KBM-7 (cell line): ENCODE results near the gene PLEKHG2.

Experiments
- DNase-seq: peaks from one replicate; pipeline ENCODE4 v3.0.0-alpha.2; 2015
- in situ Hi-C: fragments of 300-500 bp; cut with MboI; formaldehyde crosslinking; loops from 2 replicates; pipeline ENCODE4 v1.14.3; 2020; ENCODE audit warnings: low sequenced_read_pairs, low pct_unique_long_range_greater_than_20kb, mixed read lengths

The PLEKHG2 gene

DNA sequence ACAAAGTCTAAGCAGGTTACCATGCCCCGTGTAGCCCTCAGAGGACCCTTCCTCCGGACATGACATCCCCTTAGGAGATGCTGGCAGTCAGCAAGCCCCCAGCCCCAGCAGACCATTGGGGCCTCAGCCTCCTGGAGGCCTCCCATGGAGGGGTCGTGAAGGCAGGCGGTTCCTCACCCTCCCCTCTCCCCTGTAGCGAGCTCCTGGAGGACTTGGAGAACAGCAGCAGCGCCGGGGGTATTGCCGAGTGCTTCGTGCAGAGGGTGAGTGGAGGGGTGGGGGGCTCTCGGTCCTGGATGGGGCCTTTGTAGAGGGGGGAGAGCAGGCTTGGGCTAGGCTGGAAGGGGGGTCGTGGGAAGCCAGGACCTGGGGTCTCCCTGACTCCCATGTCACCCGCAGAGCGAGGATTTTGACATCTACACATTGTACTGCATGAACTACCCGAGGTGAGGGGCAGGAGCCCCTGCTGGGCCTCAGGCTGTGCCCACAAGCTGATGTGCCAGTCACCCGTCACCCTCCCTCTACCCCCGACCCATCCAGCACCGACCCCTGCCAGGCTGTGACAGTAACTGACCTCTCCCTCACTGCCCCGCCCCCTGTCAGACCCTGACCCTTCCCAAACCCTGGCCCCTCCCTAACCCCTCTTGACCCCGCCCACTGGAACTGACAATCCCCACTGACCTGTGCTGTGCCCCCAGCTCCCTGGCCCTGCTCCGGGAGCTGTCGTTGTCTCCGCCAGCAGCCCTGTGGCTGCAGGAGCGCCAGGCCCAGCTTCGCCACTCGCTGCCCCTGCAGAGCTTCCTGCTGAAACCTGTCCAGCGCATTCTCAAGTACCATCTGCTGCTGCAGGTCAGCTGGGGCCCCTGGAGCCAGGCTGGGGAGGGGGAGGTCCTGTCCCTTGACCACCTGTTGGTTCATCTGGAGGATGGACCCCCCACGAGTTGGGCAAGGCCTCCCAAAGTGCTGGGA is 4.0 kb downstream of the PLEKHG2 start:
- DNase-seq: no peak
- in situ Hi-C loops: no loop called here

DNA sequence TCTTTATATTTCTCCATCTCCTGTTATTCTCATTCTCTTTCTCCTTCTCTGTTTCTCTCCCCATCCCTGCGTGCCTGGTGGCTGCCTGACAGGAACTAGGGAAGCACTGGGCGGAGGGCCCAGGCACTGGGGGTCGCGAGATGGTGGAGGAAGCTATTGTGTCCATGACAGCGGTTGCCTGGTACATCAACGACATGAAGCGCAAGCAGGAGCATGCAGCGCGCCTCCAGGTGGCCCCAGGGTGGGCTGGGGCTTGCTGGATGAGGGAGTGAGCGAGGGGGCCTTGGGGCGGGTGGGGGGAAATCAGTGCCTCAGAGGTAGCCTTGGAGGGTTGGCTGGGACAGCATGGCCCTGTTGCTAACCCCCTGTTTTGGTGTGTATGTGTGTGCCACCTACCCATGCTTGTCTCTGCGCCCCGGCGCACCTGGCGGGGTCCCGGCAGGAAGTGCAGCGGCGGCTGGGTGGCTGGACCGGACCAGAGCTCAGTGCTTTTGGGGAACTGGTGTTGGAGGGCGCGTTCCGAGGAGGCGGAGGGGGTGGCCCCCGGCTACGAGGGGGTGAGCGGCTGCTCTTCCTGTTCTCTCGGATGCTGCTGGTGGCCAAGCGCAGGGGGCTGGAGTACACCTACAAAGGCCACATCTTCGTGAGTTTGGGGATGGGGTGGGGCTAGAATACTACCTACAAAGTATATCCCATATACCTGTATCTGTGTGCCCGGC is 5.2 kb downstream of the PLEKHG2 start:
- in situ Hi-C loops: no loop called here
- no peak for DNase-seq

DNA sequence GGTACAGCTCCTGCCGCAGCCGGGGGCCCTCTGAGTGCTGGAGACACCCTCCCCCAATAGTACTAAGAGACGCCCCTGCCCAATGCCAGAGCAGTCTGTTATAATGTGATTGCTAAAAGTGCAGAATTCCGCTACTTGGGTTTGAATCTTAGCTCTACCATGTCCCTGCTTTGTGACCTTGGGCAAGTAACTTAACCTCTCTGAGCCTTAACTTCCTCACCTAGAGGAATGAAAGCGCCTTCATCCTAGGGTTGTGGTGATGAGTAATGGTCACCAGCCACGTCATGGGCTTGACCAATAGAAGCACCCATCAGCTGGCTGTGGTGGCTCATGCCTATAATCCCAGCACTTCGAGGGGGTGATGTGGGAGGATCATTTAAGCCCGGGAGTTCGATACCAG is 6.5 kb downstream of the PLEKHG2 start:
- in situ Hi-C loops: no loop called here

DNA sequence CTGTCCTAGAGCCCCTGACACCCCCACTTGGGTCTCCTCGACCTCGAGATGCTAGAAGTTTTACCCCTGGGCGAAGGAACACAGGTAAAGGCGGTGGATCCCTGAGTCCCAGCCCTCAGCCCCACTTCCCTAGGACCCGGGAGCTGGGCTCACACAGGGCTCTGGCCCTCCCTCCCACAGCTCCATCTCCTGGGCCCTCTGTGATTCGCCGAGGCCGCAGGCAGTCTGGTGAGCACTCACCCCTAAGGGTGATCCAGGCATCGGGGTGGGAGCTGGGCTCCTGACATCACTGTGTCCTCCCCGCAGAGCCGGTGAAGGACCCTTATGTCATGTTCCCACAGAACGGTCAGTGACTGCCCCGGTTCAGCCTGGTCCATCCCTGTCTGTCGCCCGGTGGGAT is 8.3 kb downstream of the PLEKHG2 start:
- DNase-seq: no peak
- in situ Hi-C loops: no loop called here

More for the DNA sequence above, 6.5 kb downstream of the PLEKHG2 start:
- no peak for DNase-seq

DNA sequence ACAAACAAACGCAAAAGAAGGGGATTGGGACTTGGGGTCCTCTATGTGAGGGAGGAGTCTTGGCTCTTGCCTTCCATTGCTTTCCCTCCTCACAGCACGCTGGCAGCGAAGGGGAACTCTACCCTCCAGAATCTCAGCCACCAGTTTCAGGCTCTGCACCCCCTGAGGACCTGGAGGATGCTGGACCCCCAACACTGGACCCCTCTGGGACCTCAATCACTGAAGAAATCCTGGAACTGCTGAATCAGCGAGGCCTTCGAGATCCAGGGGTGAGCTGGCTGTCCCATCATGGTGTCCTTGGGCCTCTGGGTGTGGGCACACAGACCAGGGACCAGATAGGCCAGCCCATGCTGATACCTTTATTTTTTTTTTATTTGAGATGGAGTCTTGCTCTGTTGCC is 9.6 kb downstream of the PLEKHG2 start:
- in situ Hi-C loops: no loop called here
- no peak for DNase-seq

DNA sequence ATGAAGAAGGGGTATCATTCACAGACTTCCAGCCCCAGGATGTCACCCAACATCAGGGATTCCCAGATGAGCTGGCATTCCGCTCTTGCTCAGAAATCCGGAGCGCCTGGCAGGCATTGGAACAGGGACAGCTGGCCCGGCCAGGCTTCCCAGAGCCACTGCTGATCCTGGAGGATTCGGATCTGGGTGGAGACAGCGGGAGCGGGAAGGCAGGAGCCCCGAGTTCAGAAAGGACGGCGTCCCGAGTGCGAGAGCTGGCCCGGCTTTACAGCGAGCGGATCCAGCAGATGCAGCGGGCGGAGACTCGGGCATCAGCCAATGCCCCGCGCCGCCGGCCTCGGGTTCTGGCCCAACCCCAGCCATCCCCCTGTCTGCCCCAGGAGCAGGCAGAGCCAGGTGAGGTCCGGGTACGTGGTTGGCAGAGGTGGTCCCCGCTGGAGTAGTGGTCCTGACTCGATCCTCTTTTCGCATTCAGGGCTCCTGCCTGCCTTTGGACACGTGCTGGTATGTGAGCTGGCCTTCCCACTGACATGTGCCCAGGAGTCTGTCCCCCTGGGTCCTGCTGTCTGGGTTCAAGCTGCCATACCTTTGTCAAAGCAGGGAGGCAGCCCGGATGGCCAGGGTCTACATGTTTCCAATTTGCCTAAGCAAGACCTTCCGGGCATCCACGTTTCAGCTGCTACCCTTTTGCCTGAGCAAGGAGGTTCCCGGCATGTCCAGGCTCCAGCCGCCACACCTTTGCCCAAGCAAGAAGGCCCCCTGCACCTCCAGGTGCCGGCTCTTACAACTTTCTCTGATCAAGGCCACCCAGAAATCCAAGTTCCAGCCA is 11.0 kb downstream of the PLEKHG2 start:
- in situ Hi-C loops: no loop called here
- DNase-seq: no peak

DNA sequence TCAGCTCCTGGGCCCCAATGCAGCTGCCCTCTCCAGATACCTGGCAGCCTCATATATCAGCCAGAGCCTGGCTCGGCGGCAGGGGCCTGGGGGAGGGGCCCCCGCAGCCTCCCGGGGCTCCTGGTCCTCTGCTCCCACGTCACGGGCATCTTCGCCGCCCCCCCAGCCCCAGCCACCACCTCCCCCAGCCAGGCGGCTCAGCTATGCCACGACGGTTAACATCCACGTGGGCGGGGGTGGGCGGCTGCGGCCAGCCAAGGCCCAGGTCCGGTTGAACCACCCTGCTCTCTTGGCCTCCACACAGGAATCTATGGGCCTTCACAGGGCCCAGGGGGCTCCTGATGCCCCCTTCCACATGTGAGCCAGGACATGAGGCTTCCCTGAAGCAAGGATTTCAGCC is 12.5 kb downstream of the PLEKHG2 start:
- in situ Hi-C loops: no loop called here

DNA sequence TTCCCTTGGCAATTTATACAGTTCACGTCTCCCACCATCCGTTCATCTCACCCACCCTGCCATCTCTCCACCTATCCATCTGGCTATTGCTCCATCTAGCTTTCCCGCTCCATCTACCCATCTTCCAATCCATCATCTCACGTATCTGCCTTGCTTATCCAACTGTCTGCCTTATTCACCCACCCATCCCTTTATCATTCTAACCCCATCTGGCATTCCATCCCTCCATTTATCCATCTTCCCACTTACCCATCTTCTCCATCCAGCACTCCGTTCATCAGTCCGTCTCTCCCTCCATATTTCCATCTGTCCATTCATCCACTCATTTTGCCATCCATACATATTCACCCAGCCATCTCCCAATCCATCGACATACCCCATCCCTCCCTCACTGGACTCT is 13.3 kb downstream of the PLEKHG2 start:
- in situ Hi-C loops: no loop called here

More for the DNA sequence above, 12.5 kb downstream of the PLEKHG2 start:
- DNase-seq: no peak

DNA sequence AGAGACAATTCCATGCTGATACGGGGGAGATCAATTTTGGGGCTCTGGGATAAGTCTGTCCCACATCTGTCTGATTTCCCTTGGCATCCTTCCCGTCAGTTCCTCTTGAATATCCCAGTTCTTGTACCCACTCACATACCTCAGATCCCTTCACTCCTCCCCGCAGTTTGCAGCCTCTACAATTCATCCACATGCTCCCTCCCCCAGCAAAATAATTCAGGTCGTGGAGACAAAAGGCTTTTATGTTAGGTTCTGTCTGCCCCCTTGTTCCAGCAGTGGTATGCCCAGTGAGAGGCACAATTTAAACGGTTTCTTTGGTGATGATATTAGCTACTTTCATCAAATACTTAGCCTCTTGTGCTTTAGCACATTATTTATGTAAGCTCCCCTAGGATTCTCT is 13.7 kb downstream of the PLEKHG2 start:
- in situ Hi-C loops: no loop called here
- no peak for DNase-seq

More for the DNA sequence above, 13.3 kb downstream of the PLEKHG2 start:
- DNase-seq: no peak

DNA sequence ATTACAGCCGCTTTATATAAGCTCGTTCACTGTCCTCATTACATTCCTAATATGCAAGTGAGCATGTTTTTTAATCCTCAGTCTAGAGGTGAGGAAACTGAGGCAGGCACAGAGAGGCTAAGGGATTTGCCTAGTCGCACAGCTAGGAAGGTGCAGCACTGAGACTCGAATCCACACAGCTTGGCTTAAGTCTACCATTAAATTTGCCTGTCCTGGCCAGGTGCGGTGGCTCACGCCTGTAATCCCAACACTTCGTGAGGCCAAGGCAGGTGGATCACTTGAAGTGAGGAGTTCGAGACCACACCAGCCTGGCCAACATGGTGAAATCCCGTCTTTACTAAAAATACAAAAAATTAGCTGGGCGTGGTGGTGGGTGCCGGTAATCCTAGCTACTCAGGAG is 15.2 kb downstream of the PLEKHG2 start:
- DNase-seq: no peak
- in situ Hi-C loops: no loop called here

DNA sequence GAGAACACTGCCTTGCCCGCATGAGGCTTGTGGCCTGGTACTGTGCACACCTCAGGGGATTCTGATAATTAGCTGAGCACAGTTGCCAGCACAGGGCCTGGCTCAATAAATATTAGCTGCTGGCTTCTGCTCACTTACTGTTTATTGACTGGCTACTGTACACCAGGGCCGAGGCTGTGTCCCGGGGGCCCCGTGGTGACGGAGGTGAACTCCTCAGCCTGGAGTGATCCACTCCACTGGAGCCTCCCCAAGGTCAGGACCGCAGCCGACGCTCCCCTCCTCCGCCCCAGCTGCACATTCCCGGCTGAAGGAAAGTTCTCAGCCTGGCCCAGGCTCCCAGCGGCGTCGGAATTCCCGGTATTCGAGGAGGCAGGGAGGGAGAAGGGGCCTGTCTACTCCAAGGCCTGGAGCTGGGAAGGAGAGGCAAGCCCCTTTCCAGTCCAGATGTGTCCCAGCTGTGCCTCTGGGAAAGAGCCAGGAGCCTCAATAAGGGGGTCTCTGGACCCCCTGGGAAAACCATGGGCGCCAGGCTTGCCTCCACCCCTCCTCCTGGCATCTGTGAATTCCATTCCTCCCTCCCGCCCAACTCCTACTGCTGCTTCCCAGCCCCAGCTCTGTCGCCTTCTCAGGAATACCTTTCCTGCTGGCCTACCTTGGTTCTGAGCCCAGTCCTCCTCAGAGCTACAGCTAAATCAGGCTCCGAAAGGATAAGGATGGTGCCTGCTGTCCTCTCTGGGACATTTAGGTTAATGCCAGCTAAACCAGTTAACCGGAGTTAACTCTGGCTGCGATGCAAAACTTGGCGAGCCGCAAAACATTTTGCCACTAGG is 16.0 kb downstream of the PLEKHG2 start:
- in situ Hi-C loops: no loop called here
- DNase-seq: no peak

DNA sequence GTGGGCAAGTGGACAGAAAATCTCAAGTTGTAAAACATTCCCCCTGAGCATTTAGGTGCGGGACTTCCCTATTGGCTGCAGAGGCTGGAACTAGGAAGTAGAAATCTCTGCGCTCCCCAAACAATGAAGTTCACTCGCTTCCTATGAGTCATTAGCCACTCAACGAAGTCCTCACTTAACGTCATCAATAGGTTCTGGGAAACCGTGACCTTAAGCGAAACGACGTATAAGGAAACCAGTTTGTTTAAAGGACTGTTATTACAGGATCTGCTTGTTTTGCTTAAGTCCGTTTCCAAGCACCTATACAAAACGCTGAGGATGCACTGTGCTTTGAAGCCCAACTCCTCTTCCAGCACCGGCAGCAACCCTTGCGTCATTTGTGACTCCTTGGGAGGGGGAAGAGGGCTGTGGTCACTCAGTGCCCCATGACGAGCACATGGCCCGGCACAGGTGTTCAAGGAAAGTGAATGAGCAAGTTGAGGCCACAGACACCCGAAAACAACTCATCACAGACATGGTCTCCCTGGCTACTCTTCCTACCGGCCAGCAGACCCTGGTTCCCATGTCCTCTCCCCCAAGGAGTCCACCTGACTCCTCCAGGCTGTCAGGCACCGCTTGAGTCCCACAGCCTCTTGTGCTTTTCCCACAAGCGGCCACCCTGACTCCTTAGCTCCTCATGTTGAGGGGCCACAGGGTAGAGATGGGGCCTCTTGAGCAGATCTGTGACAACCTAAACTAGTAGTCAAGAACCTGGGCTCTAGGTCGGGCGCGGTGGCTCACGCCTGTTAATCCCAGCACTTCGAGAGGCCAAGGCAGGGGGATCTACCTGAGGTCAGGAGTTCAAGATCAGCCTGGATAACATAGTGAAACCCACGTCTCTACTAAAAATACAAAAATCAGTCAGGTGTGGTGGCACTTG is 18.5 kb downstream of the PLEKHG2 start:
- DNase-seq: peak; percentile 89
- in situ Hi-C loops: no loop called here

DNA sequence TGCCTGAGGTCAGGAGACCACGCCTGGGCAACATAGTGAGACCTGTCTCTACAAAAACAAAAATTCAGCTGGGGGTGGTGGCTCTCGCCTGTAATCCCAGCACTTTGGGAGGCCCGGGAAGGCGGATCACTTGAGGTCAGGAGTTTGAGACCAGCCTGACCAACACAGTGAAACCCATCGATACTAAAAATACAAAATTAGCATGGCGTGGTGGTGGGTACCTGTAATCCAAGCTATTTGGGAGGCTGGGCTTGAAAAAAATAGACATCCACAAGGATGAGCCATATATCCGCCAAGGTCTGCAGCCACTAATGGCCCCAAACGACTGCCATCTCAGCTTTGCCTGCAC is 20.2 kb downstream of the PLEKHG2 start:
- no peak for DNase-seq
- in situ Hi-C loops: no loop called here

DNA sequence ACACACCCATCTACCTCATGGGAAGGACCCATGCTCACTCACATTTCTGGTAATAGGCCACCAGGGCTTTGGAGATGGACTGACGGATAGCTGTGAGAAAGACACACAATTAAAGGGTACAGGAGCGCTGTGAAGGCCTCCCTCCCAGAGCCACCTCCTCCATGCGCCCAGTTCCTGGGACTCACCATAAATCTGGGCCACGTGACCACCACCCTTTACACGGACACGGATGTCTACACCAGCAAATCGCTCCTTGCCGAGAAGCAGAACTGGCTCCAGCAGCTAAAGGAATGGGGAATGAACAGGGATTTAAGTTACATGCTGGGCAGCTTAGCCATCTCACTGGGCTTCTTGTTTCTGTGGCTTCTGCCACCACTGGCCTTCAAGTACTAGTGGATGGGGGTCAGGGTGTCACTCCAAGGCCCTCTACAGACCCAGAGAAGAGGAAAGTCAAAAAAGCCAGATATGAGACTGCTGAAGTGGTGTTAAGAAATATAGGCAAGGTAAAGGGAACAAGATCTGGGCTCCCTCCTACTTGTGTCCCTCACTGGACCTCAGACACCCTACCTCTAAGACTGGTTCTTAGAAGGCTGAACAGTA is 21.1 kb downstream of the PLEKHG2 start:
- in situ Hi-C loops: no loop called here
- no peak for DNase-seq

DNA sequence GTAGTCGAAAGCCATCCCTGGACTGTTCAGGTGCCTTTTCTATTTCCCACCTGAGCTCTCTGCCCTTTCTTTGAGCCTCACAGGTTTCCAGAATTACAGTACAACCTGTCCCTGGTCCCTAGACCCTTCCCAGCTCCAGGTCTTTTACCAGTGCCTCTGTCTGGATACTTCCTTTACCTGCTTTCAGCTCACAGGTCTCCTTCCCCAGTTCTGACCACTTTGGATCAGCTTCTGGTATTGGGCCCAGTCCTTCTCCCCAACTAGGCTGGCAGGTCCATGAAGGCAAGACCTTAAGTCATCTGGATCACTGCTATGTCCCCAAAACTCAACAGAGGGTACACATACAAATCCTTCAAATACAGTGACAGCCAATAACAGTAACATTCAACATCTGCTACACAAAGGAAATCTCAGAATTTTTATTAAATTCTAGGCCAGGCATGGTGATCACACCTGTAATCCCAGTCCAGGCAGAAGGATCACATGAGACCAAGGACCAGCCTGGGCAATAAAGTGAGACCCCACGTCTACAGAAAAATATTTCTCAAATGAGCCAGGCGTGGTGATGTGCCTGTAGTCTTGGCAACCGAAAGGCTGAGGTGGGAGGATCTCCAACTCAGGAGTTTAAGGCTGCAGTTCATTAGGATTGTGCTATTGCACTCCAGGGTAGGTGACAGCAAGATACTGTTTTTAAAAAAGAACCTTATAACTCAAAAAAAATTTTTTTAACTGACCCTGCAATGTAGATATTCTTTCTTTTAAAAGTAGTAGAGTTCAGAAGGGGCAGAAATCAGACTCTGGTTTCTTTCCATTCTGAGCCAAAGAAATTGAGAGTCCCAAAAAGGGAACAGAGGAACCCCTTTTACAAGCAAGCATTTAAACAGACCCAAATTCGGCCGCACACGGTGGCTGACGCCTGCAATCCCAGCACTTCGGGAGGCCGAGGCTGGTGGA is 21.9 kb downstream of the PLEKHG2 start:
- in situ Hi-C loops: no loop called here
- no peak for DNase-seq
